SK-MEL-5 (cell line): ENCODE results near the gene TEKT5. TPM values are rescaled to one million over a fixed set of nuclear protein-coding genes. Genes with fewer than 3 reads are reported as not detected.
"Not testable (repeated sequence)": the region's sequence is repeated elsewhere in the genome, so short reads cannot be mapped to it uniquely, and the experiment has no call there.

Source experiments
- DNase-seq: peaks from one replicate; pipeline ENCODE4 v3.0.0-alpha.2; 2016; ENCODE audit warnings: low read depth, low spot score
- in situ Hi-C: cut with HindIII; loops from 2 replicates; pipeline ENCODE4 v1.10.0; 2016; ENCODE audit warnings: low sequenced_read_pairs, high pct_unique_total_duplicates, low pct_unique_long_range_greater_than_20kb
- total RNA-seq: library from RNA; depleted of rRNA; stranded (reverse); fragments of >200 nt; shearing (Covaris generic); gene quantifications from 2 replicates; pipeline ENCODE4 v1.2.3, GENCODE V29; 2014

The TEKT5 gene
- total RNA-seq, 1 experiment from 2014 or later, result 1.4 TPM

- in situ Hi-C loops, result no loop called here
Measured at GRCh38 chr16:10647721-10648296, 46.9 kb downstream of the TEKT5 start.

DNA sequence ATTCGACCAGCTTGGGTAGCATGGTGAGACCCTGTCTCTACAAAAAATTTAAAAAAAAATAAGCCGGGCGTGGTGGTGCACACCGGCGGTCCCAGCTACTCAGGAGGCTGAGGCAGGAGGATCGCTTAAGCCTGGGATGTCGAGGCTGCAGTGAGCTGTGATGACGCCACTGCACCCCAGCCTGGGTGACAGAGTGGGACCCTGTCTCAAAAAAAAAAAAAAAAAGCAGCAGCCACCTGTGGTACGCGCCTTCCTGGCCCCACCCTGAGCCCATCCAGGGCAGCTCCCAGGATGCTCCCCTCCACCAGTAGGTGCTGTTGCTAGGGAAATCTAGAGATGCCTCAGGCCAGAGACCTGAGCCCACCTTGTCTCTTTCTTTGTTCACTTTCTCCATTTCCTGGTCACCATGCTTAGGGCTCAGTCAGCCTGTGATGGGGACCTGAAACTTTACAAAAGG is 47.4 kb downstream of the TEKT5 start:
- in situ Hi-C loops, result no loop called here

More at GRCh38 chr16:10647721-10648296, 46.9 kb downstream of the TEKT5 start:
- no peak for DNase-seq

DNA sequence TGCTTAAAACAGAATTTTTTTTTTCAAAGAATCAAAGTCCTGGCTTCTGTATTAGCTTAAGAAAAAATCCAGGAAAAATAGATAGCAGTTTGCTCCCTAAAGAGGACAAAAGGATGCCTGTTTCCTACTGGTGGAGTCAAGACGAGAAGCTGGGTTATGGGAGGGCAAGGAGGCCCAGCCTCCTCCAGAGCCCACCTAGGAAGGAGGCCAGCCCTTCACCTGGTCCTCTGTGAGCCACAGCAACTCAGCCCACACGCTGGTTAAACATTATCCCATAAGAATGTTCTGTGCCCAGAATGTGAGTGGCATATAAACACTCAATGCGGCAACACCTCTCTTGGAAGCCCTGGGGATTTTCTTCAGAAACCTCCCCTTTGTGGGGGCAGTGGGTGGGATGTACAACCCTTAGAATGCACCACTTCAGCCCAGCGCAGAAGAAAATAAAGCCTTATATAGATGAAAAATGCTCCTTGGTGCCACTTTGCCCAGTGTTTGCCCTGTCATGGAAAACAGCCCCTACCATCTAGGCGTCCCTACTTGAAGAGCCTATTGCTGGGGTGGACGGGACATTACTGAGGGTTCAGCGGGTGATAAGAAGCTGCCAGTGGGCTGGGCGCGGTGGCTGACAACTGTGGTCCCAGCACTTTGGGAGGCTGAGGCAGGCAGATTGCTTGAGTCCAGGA is 48.0 kb downstream of the TEKT5 start:
- in situ Hi-C loops, result no loop called here
- no peak for DNase-seq

More for the DNA sequence above, 47.4 kb downstream of the TEKT5 start:
- DNase-seq, result no peak

DNA sequence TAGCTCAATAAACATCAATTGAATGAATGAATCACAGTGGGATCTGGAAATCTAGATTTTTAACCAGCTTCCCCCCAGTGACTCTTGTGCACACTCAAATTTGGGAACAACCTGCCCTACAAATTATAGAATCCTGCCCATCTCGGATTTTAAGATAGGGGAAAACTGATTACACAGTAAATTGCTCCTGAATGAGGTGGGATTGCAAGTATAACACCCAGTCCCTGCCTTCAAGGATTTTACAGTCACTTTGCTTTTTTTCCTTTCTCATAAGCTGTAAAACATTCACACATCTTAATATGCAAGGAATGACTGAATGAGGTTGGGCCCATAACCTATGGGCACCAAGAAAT is 48.5 kb downstream of the TEKT5 start:
- no peak for DNase-seq
- in situ Hi-C loops, result no loop called here

DNA sequence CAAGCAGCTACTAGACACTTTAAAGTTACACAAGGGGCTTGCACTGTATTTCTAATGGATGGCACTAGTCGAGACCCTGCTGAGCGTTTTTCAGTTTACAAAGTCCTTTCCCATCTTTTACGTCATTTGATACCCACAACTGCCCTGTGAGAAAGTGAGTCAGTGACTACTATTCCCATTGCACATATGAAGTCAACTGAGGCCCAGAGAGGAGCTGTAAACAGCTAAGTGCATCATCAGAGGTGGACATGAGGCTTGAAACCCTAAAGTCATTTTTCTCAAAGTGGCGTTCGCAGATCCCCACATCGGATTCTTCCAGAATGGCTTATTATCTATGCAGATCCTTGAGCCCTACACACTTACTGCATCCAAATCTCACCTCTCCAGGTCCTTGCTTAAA is 50.6 kb downstream of the TEKT5 start:
- in situ Hi-C loops, result no loop called here
- no peak for DNase-seq

DNA sequence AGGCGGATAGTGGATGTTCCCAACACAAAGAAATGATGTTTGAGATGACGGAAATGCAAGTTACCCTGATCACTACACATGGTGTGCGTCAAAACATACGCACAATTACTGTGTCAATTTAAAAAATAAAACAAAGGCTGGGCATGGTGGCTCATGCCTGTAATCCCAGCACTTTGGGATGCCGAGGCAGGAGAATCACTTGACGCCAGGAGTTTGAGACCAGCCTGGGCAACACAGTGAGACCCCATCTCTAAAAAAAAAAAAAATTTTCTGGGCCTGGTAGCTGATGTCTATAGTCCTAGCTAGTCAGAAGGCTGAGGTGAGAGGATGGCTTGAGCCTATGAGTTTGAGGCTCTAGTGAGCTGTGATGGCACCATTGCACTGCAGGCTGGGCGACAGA is 51.8 kb downstream of the TEKT5 start:
- in situ Hi-C loops, result no loop called here
- no peak for DNase-seq

DNA sequence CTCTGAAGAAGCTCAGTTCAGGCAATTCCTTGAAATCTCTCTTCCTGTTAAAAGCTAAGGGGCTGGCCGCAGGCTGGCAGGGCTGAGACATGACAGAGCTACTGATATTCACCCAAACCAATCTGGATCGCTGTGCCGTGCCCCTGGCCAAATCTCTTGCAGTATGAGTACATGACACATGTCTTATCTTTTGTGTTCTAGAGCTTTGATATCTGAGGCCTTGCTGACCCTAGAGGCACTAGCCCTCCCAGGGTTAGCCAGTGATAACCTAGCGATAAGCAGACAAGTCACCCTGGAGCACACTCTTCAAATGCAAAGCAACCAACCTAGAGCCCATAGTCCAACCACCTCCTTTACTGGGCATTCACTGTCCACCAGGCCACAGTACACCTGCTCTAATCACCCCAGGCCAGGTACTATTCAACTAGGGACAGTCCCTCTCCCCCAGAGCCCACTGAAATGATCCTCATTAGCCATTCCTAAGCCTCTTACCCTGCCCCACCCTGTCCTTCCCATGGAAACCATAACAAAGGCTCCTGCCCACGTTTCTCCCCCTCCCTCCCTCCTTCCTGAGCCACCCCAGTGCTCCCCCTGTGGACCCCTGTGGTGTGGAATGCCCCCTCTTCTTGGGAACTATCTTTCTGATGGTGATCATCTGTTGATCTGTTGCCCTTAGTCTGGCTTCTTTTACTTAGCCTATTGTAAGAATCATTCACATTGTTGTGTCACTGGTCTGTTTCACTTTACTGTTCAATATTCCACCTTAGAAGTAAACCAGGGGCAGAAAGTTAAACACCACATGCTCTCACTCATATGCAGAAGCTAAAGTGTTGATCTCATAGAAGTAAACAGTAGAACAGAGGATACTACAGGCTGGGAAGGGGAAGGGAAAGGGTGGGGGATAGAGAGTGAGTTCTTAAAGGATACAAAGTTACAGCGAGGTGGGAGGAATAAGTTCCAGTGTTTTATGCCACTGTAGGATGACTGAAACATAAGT is 52.5 kb downstream of the TEKT5 start:
- in situ Hi-C loops, result no loop called here
- DNase-seq, result no peak

GRCh38 chr16:10641555-10641952 is 53.2 kb downstream of the TEKT5 start:
- no peak for DNase-seq
- in situ Hi-C loops, result no loop called here

GRCh38 chr16:10640934-10641333 is 53.8 kb downstream of the TEKT5 start:
- in situ Hi-C loops, result no loop called here
- DNase-seq, result no peak

DNA sequence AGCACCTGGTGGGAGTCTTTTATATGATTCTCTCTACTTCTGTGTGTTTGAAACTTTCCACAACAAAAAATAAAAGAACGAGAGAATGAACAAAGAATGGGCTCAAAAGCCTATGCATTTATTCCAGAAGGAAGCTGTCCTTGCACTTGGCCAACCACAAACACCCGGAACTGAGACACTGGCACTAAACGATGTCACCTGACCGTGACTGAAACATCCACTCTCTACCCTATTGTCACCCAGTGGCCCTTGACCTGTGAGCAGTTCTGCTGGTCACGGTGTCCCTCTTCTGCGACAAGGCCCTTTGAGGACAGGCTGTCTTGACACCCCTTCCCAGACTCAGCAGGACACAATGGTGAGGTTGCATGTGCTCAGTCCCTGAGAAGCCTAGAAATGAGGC is 56.6 kb downstream of the TEKT5 start:
- in situ Hi-C loops, result no loop called here
- no peak for DNase-seq

GRCh38 chr16:10637337-10638037 is 57.2 kb downstream of the TEKT5 start:
- DNase-seq, result no peak
- in situ Hi-C loops, result no loop called here

DNA sequence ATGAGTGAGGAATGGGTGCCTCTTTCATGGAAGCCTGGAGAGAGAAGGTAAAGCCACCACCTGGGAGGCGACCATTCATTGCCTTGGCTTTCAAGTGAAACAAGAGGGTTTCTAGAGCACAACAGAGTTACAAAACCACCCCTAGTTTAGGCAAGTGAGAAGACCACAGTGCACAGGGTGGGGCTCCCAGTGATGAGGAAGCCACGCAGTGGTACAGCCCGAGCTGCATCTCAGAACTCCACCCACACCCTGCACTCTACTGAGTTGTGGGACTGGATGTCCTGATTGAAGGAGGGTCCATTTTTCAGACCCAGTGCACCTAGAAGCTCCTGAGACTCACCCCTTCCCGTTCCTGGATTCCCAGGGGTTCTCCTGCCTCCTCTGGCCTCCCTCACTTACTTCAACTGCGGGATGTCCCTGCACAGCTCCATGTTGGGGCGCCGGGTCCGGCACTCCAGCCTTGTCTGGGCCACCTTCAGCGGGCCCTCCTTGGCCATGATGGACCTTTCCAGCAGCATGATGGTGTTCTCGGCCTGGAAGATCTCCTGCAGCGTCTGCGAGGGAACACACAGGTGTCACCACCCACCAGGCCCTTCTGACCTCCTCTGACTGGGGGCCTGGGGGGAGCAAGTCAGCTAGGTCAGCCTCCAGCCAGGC is 59.2 kb downstream of the TEKT5 start:
- no peak for DNase-seq

DNA sequence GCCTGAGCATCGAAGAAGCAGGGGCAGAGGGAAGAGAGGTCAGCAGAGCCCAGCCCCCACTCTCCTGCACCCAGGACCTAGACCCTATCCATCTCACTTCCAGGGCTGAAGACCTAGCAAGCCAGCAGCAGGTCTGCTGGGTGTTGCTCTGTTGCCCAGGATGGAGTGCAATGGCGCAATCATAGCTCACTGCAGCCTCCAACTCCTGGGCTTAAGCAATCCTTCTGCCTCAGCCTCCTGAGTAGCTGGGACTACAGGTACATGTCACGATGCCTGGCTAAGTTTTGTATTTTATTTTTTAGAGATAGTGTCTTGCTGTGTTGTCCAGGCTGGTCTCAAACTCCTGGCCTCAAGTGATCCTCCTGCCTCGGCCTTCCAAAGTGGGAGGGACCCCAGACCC is 61.3 kb downstream of the TEKT5 start:
- in situ Hi-C loops, DNase-seq: not testable (repeated sequence)

More for the DNA sequence above, 59.2 kb downstream of the TEKT5 start:
- in situ Hi-C loops, result no loop called here

GRCh38 chr16:10631886-10632285 is 62.8 kb downstream of the TEKT5 start:
- DNase-seq, result no peak
- in situ Hi-C loops, result no loop called here

- no peak for DNase-seq
- in situ Hi-C loops, result no loop called here
Measured at GRCh38 chr16:10629592-10629963, 65.2 kb downstream of the TEKT5 start.

DNA sequence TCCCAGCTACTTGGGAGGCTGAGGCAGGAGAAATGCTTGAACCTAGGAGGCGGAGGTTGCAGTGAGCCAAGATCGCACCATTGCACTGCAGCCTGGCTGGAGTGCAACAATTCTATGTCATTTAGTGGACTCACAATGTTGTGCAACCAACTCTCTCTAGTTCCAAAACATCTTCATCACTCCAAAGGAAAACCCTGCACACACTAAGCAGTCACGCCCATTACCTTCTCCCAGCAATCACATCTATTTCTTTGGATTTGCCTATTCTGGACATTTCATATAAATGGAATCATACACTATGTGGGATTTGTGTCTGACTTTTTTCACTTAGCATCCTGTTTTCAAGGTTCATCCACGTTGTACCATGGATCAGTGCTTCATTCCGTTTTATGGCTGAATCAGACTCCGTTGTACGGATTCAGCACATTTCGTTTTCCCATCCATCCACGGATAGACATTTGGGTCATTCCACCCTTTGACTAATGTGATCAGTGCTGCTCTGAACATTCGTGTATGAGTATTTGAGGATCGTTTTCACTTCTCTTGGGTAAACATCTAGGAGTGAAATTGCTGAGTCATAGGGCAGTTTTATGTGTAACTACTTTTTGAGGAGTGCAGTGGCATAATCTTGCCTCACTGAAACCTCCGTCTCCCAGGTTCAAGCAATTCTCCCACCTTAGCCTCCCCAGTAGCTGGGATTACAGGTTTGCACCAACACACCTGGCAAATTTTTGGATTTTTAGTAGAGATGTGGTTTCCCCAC is 69.0 kb downstream of the TEKT5 start:
- no peak for DNase-seq

DNA sequence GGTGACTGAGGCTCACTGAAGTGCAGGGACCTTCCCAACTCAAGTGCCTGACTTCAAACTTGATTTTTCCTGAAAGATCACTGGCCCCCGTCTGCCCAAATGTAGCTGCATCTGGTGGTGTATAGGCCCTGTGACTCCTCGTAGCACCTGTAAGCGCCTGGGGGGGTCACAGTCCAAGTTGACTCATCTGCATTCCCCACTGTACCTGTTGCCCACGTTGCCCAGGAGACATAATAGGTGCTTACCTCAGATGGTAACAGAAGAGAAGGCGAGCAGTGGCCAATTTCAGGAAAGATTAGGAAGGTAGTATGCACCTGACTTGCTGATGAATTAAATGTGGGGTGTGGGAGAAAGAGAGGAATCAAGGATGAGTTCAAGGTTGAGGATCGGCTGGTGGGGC is 70.2 kb downstream of the TEKT5 start:
- in situ Hi-C loops, result no loop called here

More for the DNA sequence above, 69.0 kb downstream of the TEKT5 start:
- in situ Hi-C loops, result no loop called here

More for the DNA sequence above, 70.2 kb downstream of the TEKT5 start:
- DNase-seq, result no peak
